AG08396 (cell line): ENCODE measurements around the gene PRKAR1A.
"Not testable (repeated sequence)": the region's sequence is repeated elsewhere in the genome, so short reads cannot be mapped to it uniquely, and the experiment has no call there.

Source experiments
- DNase-seq: peaks from one replicate; pipeline ENCODE4 v3.0.0; 2012; ENCODE audit warnings: low spot score, mixed read lengths

PRKAR1A gene

GRCh38 chr17:68579194-68579927, 67.1 kb downstream of the PRKAR1A start:
- no peak for DNase-seq

- peak; percentile 20 for DNase-seq
These were observed 68.1 kb downstream of the PRKAR1A start for GRCh38 chr17:68580236-68580770.

GRCh38 chr17:68581863-68582645, 69.8 kb downstream of the PRKAR1A start:
- DNase-seq = no peak

- not testable (repeated sequence) for DNase-seq
These were observed 70.6 kb downstream of the PRKAR1A start for GRCh38 chr17:68582867-68583266.

GRCh38 chr17:68584581-68585303, 72.5 kb downstream of the PRKAR1A start:
- DNase-seq = no peak

- no peak for DNase-seq
These were observed 73.4 kb downstream of the PRKAR1A start for GRCh38 chr17:68585643-68586042.

- DNase-seq = no peak
These were observed 74.8 kb downstream of the PRKAR1A start for GRCh38 chr17:68587026-68587425.

- DNase-seq = no peak
These were observed 75.6 kb downstream of the PRKAR1A start for GRCh38 chr17:68587847-68588246.

- DNase-seq = no peak
These were observed 76.1 kb downstream of the PRKAR1A start for GRCh38 chr17:68588362-68588761.

GRCh38 chr17:68589086-68589485, 76.9 kb downstream of the PRKAR1A start:
- DNase-seq = no peak

- DNase-seq = no peak
These were observed 79.4 kb downstream of the PRKAR1A start for GRCh38 chr17:68591583-68591982.

- DNase-seq = no peak
These were observed 79.8 kb downstream of the PRKAR1A start for GRCh38 chr17:68592009-68592408.

- DNase-seq = no peak
These were observed 80.7 kb downstream of the PRKAR1A start for GRCh38 chr17:68592682-68593641.

- no peak for DNase-seq
These were observed 82.3 kb downstream of the PRKAR1A start for GRCh38 chr17:68594552-68594951.

GRCh38 chr17:68595496-68595895, 83.3 kb downstream of the PRKAR1A start:
- no peak for DNase-seq

GRCh38 chr17:68595986-68596385, 83.8 kb downstream of the PRKAR1A start:
- no peak for DNase-seq

- no peak for DNase-seq
These were observed 84.2 kb downstream of the PRKAR1A start for GRCh38 chr17:68596411-68596945.

GRCh38 chr17:68598074-68598473, 85.8 kb downstream of the PRKAR1A start:
- no peak for DNase-seq

- no peak for DNase-seq
These were observed 86.3 kb downstream of the PRKAR1A start for GRCh38 chr17:68598545-68598961.

GRCh38 chr17:68599091-68599490, 86.9 kb downstream of the PRKAR1A start:
- DNase-seq = no peak

GRCh38 chr17:68599552-68600066, 87.4 kb downstream of the PRKAR1A start:
- no peak for DNase-seq
